HCT116 (cell line): ENCODE data around the gene MCF2L2.

Source experiments
- CBX3 ChIP-seq: IDR thresholded peaks from 2 replicates; pipeline ENCODE4 v1.6.1; 2012; ENCODE audit warnings: low read depth
- CEBPB ChIP-seq: IDR thresholded peaks from 2 replicates; pipeline ENCODE4 v1.6.1; 2012; ENCODE audit warnings: low read depth
- EZH2 ChIP-seq: fragments of 200-600 bp; sonication (generic); IDR thresholded peaks from 2 replicates; pipeline ENCODE4 v1.6.1; 2017; ENCODE audit warnings: antibody characterized with exemption, mixed run types
- JUND ChIP-seq: IDR thresholded peaks from 2 replicates; pipeline ENCODE4 v1.6.1; 2012
- POLR2A ChIP-seq: IDR thresholded peaks from 2 replicates; pipeline ENCODE4 v1.7.0; 2011; ENCODE audit warnings: borderline replicate concordance; ENCODE audit not compliant: insufficient read depth, insufficient read length; ENCODE audit errors: extremely low read depth
- POLR2AphosphoS5 ChIP-seq: IDR thresholded peaks from 2 replicates; pipeline ENCODE4 v1.6.1; 2011; ENCODE audit warnings: mild to moderate bottlenecking, low read depth, low read length, moderate library complexity
- SIN3A ChIP-seq: IDR thresholded peaks from 2 replicates; pipeline ENCODE4 v1.6.1; 2012; ENCODE audit warnings: low read depth
- YY1 ChIP-seq: IDR thresholded peaks from 2 replicates; pipeline ENCODE4 v1.6.1; 2011; ENCODE audit warnings: low read length, low read depth, moderate library complexity, mild to moderate bottlenecking; ENCODE audit not compliant: insufficient replicate concordance; ENCODE audit errors: extremely low read depth
- ZBTB33 ChIP-seq: IDR thresholded peaks from 2 replicates; pipeline ENCODE4 v1.6.1; 2011; ENCODE audit warnings: mild to moderate bottlenecking, low read length, moderate library complexity; ENCODE audit not compliant: insufficient replicate concordance; ENCODE audit errors: extremely low read depth
- TF ChIP-seq, protein P1 (sequence below), 3 experiments: fragments of 200-600 bp in 1 of 3; sonication (generic) in 1 of 3; IDR thresholded peaks in 2 of 3; conservative IDR thresholded peaks in 1 of 3; 2 replicates each; pipeline ENCODE4 v1.5.1; 2012 to 2017; ENCODE audit warnings: low read depth in 2 of 3, low read length in 2 of 3, antibody characterized with exemption in 1 of 3, borderline replicate concordance in 1 of 3, control low read depth in 1 of 3, mild to moderate bottlenecking in 1 of 3, mixed read lengths in 1 of 3, mixed run types in 1 of 3, moderate library complexity in 1 of 3; ENCODE audit not compliant: insufficient read depth in 1 of 3

DNA sequence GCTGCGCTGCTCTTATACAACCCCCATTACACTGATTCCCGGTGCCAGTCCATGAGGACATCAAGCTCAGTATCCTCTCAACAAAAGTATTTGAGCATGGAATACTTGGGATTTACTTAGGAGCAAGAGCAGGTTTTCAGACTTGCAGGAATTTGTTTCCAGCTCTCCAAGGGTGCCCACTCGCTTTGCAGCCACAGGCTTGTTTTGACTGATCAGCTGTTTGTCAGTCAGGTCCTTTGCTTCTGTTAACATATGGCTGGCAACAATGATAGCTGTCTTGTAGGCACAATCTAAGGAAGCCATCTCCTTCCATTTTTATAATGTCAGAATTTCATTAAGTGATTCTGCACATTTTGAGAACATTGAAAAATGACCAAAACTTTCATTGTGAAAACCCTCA is 38.2 kb upstream of the MCF2L2 start:
- TF ChIP-seq EZH2: no peak
- no peak for TF ChIP-seq POLR2A
- TF ChIP-seq, protein P1, sequence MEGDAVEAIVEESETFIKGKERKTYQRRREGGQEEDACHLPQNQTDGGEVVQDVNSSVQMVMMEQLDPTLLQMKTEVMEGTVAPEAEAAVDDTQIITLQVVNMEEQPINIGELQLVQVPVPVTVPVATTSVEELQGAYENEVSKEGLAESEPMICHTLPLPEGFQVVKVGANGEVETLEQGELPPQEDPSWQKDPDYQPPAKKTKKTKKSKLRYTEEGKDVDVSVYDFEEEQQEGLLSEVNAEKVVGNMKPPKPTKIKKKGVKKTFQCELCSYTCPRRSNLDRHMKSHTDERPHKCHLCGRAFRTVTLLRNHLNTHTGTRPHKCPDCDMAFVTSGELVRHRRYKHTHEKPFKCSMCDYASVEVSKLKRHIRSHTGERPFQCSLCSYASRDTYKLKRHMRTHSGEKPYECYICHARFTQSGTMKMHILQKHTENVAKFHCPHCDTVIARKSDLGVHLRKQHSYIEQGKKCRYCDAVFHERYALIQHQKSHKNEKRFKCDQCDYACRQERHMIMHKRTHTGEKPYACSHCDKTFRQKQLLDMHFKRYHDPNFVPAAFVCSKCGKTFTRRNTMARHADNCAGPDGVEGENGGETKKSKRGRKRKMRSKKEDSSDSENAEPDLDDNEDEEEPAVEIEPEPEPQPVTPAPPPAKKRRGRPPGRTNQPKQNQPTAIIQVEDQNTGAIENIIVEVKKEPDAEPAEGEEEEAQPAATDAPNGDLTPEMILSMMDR (IDR thresholded peaks at IDR 0.05 in 2 of 3, conservative IDR thresholded peaks at IDR 0.05 in 1 of 3; ENCODE audit: borderline replicate concordance in 1 of 3, insufficient read depth in 1 of 3, low read depth in 2 of 3, low read length in 2 of 3): no peak
- TF ChIP-seq CEBPB: no peak
- TF ChIP-seq POLR2AphosphoS5: no peak
- TF ChIP-seq YY1: no peak
- TF ChIP-seq ZBTB33: no peak
- no peak for TF ChIP-seq SIN3A
- no peak for TF ChIP-seq CBX3
- TF ChIP-seq JUND: no peak
